NOMO-1 (cell line): ENCODE data around the gene HDAC1.

Source experiments
- DNase-seq, 2 experiments: peaks; one replicate each; lab custom pipeline; 2025; ENCODE audit not compliant: unreplicated experiment in 2 of 2; lab: John Stamatoyannopoulos, UW

Gene HDAC1

DNA sequence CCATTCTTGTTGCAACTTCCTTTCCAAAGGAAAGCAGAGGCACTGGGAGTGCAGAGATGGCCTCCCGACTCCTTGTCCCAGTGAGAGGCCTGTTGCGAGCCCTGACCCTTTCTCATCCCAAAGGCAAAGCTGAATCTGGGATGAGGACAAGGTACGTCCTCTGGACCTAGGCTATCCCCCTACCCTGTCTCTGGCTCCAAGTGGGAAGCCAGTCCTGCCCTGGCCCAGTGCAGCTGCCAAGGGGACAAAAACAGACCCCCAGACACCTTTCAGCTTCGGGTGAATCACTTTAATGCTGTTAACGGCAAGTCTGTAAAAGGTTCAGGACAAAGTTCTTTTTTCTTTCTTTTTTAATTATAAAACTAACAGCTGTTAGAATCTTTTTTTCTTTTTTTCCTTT is 73.0 kb downstream of the HDAC1 start:
- no peak for DNase-seq

DNA sequence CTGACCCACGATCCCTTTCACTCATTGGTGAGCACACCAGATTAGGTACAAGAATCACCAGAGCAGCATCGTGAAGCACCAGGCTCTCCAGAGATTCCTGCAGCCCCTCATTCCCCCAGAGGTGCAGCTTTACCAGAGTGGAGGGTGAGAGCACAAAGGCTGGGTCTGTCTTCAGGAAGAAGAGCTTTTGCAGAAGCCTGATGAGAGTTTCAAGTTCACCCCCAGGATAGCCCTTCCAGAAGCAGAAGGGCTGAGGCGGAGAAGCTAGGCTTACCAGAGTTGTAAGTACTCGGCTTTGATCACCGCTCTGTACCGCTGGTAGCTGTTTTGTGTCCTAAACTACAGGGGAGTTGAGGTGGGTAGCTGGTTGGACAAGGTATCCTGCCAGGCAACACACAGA is 73.6 kb downstream of the HDAC1 start:
- no peak for DNase-seq

DNA sequence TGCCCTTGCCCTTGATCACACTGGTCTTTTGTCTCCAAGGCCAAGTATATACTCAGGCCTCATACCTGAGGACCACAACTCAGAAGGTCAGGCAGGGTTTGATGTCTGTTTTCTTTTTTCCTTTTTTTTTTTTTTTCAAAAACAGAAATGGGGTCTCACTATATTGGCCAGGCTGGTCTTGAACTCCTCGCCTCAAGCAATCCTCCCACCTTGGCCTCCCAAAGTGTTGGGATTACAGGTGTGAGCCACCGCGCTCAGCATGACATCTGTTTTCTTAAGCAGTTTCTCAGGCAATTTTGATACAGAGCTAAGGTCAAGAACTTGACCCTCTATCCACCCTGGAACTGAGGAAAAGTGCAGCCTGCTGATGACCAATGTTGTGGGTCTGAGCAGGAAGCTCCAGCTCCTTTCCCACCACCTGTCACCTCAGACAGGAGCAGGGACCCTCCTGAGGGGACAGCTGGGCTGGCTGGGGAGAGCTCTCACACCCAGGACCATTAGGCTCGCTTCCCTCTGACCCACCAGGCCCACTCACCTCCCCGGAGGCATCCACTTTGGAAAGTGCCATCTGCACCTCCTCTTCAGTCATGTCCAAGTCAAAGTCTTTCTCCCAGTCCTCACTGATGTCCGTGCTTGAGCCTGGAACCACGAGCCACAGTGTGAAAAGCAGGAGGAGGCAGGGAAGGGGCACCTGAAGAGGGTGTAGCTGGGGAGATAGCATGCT is 76.2 kb downstream of the HDAC1 start:
- DNase-seq = no peak

DNA sequence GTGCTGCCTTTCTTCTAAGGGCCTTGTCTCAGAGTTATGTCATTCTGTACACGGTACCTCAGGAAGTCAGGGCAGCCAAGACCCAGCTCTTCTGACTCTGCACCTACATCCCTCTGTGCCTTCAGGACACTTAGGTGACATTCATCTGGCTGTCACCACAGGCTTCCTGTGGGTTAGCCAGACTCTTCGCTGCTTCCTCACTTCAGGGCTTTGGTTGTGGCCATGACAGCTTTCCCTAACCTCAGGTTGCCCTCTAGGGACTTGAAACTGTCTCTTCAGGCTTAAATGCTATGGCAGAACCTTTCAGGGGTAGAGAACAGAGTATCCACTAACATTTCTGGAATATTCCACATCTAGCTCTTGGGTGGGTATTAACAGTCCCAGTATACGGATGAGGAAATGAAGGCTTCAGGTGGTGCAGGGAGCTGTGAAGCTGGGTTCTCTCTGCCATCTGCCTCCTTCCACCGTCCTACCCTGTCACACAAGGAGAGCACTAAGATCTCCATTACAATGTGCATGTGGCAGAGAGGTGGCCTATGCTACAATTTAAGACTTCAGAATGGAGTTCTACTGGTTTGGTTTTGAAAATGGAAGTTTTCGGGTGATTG is 80.4 kb downstream of the HDAC1 start:
- DNase-seq = peak; percentile 27 to 42

DNA sequence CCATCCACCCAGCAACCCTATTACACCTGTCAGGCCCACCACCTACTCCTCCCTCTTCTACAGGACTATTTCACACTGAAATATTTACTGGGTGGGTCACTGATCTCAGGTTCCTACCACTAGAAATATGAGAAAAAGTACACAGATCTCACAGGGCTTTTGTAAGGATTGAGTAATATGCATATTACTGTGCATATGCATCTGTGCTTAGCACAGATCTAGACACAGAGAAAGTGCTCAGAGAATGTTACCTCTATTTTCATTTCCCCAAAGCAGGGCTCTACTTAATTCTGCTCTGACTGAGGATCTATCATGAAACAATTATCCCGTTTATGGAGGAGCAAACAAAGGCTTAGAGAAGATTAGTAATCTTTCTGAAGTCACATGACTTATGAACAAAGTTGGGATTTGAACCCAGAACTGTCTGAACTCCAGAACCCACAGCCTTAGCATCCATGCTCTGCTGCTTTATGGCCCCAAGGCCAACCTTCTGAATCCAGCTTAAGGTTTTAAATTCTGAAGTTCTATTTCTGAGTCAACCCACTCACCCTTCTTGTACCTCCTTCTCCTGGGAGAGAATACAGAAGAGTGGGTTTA is 82.2 kb downstream of the HDAC1 start:
- no peak for DNase-seq

DNA sequence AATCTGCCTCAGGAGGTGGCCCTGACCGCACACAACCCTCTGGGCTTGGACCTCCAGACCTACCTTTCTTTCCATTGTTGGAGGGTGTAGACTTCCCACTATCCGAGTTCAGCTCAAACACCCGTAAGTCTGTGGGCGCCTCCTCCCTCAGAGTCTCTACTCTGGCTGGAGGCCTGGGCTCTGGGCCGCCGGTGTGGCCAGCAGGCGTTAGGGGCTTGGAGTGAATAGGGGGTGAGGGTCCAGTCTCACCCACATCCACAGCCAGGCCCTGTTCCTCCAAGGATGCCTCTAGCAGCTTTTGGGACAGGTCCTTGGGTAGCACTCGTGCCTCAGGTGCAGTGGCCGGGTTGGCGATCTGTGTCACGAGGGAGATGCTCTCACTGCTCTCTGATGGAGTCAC is 84.3 kb downstream of the HDAC1 start:
- no peak for DNase-seq

DNA sequence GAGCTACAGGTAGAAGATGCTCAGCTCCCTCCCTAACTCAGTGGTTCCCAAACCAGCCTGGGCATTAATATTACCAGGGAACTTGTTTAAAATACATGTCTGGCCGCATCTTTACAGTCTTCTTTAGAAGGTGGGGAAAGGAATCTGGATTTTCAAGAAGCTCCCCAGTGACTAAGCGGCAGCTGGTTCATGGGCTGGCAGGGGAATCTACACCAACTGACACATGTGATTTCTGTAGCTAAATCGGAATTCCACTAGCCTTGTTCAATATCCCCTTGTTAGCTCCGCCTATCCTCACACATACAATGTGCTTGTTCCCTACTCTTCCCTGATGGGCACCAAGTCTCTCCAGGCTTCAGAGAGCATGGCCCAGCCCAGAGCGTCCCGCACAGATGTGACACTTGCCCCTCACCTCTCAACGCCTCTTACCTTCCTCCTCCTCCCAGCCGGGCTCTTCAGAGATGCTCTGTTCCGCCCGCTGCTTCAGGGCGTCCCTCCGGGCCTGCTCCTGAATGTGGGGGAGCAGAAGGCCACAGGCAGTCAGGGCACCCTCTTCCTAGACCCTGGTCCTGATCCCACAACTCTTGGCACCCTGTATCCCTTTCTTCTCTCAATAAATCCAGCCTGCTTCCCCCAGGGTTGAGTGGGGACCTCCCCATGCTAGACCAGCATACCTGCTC is 85.8 kb downstream of the HDAC1 start:
- no peak for DNase-seq

DNA sequence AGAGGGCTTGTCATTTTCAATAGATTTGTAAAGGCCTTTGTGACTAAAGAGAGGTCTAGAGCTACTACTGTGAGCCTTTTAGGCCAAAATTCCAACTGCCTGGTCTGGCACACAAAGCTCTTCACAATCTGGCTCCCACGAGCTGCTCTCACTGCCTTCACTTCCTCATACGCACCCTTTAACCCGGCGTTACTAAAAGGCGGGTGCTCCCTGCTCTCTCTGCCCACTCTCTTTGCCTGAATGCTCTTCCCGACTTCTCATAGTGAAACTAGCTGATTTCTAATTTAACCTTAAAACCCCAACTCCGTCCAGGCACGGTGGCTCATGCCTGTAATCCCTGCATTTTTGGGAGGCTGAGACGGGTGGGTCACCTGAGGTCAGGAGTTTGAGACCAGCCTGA is 88.2 kb downstream of the HDAC1 start:
- no peak for DNase-seq
